HG02943 (cell line): ENCODE measurements around the gene ZNF322.

Experiments used
- ATAC-seq: cut with Tn5 transposase; IDR thresholded peaks from one replicate; pipeline ENCODE4 v1.9.1; 2021; ENCODE audit warnings: mild to moderate bottlenecking, low read depth, moderate library complexity; ENCODE audit not compliant: unreplicated experiment

Gene ZNF322

GRCh38 chr6:26593278-26594130, 66.0 kb downstream of the ZNF322 start:
- ATAC-seq: no peak

DNA sequence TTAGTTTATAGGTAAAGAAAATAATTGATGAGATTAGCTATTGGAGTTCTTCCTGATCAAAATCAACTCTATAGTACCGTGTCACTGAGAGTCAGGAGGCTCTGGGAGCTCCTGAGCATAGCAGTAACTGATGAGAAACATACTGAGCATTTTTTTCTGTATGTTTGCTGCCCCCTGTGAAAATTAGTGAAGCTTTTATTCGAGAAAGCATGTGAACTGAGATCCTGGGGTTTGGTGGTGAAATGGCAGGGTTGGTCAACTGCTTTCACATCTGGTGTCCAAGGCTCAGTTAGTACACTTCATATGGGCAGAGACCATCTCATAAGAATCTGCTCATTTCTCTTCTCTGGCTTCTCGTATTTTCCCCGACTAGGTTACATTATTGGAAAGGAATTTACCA, 66.9 kb downstream of the ZNF322 start:
- no peak for ATAC-seq

GRCh38 chr6:26588965-26589364, 70.6 kb downstream of the ZNF322 start:
- ATAC-seq: no peak
